Measurements from ENCODE around the gene ZDHHC17. TPM values are rescaled to one million over a fixed set of nuclear protein-coding genes. Genes with fewer than 3 reads are reported as not detected.

ZDHHC17 gene
- total and polyA plus RNA-seq, 2 donors (not counting 1 experiment from before 2014, with no cell fraction given) = 30.5 to 141 TPM

GRCh38 chr12:76874027-76874426 is 110.1 kb downstream of the ZDHHC17 start:
- Histone ChIP-seq H3K79me2 (ENCODE audit: control insufficient read depth, insufficient read depth, low read length) (peaks cover 8% of the 10 kb centered on the region), H3K27ac (ENCODE audit: insufficient read depth, low read length) (no peak overlapping the region), H3K9ac (ENCODE audit: insufficient read depth, low read length) (no peak overlapping the region), H3K4me2 (ENCODE audit: extremely low read depth, insufficient read depth, low read length) (no peak overlapping the region), H4K20me1 (ENCODE audit: control insufficient read depth, extremely low read depth, insufficient read depth, low read length) (no peaks in the 10 kb centered on the region), H3K9me3 (ENCODE audit: control insufficient read depth, insufficient read depth, low read depth, low read length) (no peaks in the 10 kb centered on the region), H3K4me1 (ENCODE audit: control insufficient read depth, extremely low read depth, insufficient read depth, low read length) (peaks cover 2% of the 10 kb centered on the region), H3K36me3 (ENCODE audit: control insufficient read depth, insufficient read depth, low read length) (no peaks in the 10 kb centered on the region), H2AFZ (ENCODE audit: low read length) (no peak overlapping the region), H3K27me3 (ENCODE audit: control insufficient read depth, insufficient read depth, low read length) (no peaks in the 10 kb centered on the region), H3K4me3 (replicated peaks in 1 of 4; ENCODE audit: control extremely low read depth in 1 of 4, insufficient read depth in 1 of 4, low read depth in 3 of 4, low read length in 4 of 4) (no peak overlapping the region)
- no peak for TF ChIP-seq EZH2 (IDR thresholded peaks at IDR 0.05; ENCODE audit: low read length, missing control alignments)
- TF ChIP-seq, protein P1, sequence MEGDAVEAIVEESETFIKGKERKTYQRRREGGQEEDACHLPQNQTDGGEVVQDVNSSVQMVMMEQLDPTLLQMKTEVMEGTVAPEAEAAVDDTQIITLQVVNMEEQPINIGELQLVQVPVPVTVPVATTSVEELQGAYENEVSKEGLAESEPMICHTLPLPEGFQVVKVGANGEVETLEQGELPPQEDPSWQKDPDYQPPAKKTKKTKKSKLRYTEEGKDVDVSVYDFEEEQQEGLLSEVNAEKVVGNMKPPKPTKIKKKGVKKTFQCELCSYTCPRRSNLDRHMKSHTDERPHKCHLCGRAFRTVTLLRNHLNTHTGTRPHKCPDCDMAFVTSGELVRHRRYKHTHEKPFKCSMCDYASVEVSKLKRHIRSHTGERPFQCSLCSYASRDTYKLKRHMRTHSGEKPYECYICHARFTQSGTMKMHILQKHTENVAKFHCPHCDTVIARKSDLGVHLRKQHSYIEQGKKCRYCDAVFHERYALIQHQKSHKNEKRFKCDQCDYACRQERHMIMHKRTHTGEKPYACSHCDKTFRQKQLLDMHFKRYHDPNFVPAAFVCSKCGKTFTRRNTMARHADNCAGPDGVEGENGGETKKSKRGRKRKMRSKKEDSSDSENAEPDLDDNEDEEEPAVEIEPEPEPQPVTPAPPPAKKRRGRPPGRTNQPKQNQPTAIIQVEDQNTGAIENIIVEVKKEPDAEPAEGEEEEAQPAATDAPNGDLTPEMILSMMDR (conservative IDR thresholded peaks at IDR 0.05 in 1 of 2, IDR thresholded peaks at IDR 0.05 in 1 of 2; ENCODE audit: low read depth in 1 of 2, low read length in 2 of 2) = no peak
- DNase-seq (ENCODE audit: low read depth in 2 of 2) = no peak

DNA sequence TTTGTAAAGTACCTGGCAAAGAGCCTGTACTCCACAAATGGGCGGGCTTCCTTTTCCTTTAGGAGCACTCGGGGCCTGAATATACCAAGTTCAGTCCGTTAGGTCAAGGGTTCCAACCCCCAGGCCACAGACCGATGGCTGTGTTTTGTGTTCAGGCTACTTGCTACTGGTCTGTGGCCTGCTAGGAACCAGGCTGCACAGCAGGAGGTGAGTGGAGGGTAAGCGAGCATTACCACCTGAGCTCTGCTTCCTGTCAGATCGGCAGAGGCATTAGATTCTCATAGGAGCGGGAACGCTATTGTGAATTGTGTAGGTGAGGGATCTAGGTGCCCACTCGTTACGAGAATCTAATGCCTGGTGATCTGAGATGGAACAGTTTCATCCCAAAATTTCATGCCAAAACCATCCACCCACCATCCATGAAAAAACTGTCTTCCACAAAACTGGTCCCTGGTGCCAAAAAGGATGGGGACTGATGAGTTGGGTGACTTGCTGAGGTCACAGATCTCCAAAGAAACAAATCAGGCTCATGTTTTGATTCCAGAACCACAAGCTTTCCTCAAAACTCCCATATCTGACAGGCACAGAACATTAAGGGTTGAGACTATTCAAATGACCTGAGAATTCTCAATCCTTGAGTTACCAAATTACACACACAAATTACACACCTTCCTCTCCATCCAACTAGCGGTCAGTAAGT is 110.7 kb downstream of the ZDHHC17 start:
- H3K9ac ChIP-seq (ENCODE audit: insufficient read depth, low read length) = no peak overlapping the region
- no peak for DNase-seq (ENCODE audit: low read depth in 2 of 2)
- H3K4me2 ChIP-seq (ENCODE audit: extremely low read depth, insufficient read depth, low read length) = no peak overlapping the region
- TF ChIP-seq, protein P1 (conservative IDR thresholded peaks at IDR 0.05 in 1 of 2, IDR thresholded peaks at IDR 0.05 in 1 of 2; ENCODE audit: low read depth in 1 of 2, low read length in 2 of 2) = no peak
- no peak for TF ChIP-seq EZH2 (IDR thresholded peaks at IDR 0.05; ENCODE audit: low read length, missing control alignments)
- H3K36me3 ChIP-seq (ENCODE audit: control insufficient read depth, insufficient read depth, low read length) = no peaks in the 10 kb centered on the region
- H4K20me1 ChIP-seq (ENCODE audit: control insufficient read depth, extremely low read depth, insufficient read depth, low read length) = no peaks in the 10 kb centered on the region
- no peak overlapping the region for H2AFZ ChIP-seq (ENCODE audit: low read length)
- no peak overlapping the region for H3K27ac ChIP-seq (ENCODE audit: insufficient read depth, low read length)
- no peak overlapping the region for H3K4me3 ChIP-seq (replicated peaks in 1 of 4; ENCODE audit: control extremely low read depth in 1 of 4, insufficient read depth in 1 of 4, low read depth in 3 of 4, low read length in 4 of 4)
- no peaks in the 10 kb centered on the region for H3K27me3 ChIP-seq (ENCODE audit: control insufficient read depth, insufficient read depth, low read length)
- H3K4me1 ChIP-seq (ENCODE audit: control insufficient read depth, extremely low read depth, insufficient read depth, low read length) = peaks cover 3% of the 10 kb centered on the region
- H3K9me3 ChIP-seq (ENCODE audit: control insufficient read depth, insufficient read depth, low read depth, low read length) = no peaks in the 10 kb centered on the region
- H3K79me2 ChIP-seq (ENCODE audit: control insufficient read depth, insufficient read depth, low read length) = peaks cover 8% of the 10 kb centered on the region

GRCh38 chr12:76876696-76877229 is 112.8 kb downstream of the ZDHHC17 start:
- Histone ChIP-seq H3K9ac (ENCODE audit: insufficient read depth, low read length) (no peak overlapping the region), H3K79me2 (ENCODE audit: control insufficient read depth, insufficient read depth, low read length) (peaks cover 8% of the 10 kb centered on the region), H3K9me3 (ENCODE audit: control insufficient read depth, insufficient read depth, low read depth, low read length) (no peaks in the 10 kb centered on the region), H3K27me3 (ENCODE audit: control insufficient read depth, insufficient read depth, low read length) (no peaks in the 10 kb centered on the region), H4K20me1 (ENCODE audit: control insufficient read depth, extremely low read depth, insufficient read depth, low read length) (no peaks in the 10 kb centered on the region), H3K4me1 (ENCODE audit: control insufficient read depth, extremely low read depth, insufficient read depth, low read length) (peaks cover 12% of the 10 kb centered on the region), H3K36me3 (ENCODE audit: control insufficient read depth, insufficient read depth, low read length) (no peaks in the 10 kb centered on the region), H3K4me3 (replicated peaks in 1 of 4; ENCODE audit: control extremely low read depth in 1 of 4, insufficient read depth in 1 of 4, low read depth in 3 of 4, low read length in 4 of 4) (peak overlapping the region in 1 of 4 experiments; percentile 73), H3K27ac (ENCODE audit: insufficient read depth, low read length) (no peak overlapping the region), H3K4me2 (ENCODE audit: extremely low read depth, insufficient read depth, low read length) (no peak overlapping the region), H2AFZ (ENCODE audit: low read length) (no peak overlapping the region)
- no peak for DNase-seq (ENCODE audit: low read depth in 2 of 2)
- TF ChIP-seq, protein P1 (conservative IDR thresholded peaks at IDR 0.05 in 1 of 2, IDR thresholded peaks at IDR 0.05 in 1 of 2; ENCODE audit: low read depth in 1 of 2, low read length in 2 of 2) = no peak
- TF ChIP-seq EZH2 (IDR thresholded peaks at IDR 0.05; ENCODE audit: low read length, missing control alignments) = no peak
